ENCODE data around the gene CCDC136.

Gene CCDC136

DNA sequence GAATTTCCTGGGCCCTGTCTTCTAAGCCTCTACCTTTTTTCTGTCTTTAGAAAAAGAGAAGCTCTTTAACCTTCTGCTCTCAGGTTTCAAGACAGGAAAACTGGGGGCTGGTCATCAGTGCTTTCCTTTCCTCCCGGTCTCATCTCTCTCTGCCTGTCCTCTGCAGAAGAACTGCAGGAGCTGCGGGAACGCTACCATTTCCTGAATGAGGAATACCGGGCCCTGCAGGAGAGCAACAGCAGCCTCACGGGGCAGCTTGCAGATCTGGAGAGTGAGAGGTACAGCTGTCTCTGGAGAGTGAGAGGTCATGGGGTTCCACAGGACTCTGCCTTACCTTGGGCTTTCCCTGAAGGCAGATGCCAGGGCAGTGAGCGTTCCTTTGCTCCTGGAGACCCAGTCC, 12.7 kb downstream of the CCDC136 start:
- Histone ChIP-seq H3K4me1 (ENCODE audit: insufficient read depth, insufficient read length) (no peaks in the 10 kb centered on the region), H3K9ac (ENCODE audit: insufficient read length, low read depth) (no peak overlapping the region), H3K36me3 (ENCODE audit: insufficient read depth, insufficient read length, low read length) (peaks cover 44% of the 10 kb centered on the region), H3K9me3 (ENCODE audit: insufficient read depth, low read length) (no peaks in the 10 kb centered on the region), H3K27me3 (ENCODE audit: insufficient read depth, insufficient read length) (no peaks in the 10 kb centered on the region), H3K4me3 (ENCODE audit: insufficient read length, low read depth) (no peak overlapping the region)
- no peak for TF ChIP-seq SUZ12 (IDR thresholded peaks at IDR 0.05; ENCODE audit: extremely low read depth, insufficient read depth, insufficient read length)
- TF ChIP-seq ZNF274 (IDR thresholded peaks at IDR 0.05; ENCODE audit: low read depth, low read length) = no peak
- no peak for TF ChIP-seq YY1 (IDR thresholded peaks at IDR 0.05; ENCODE audit: insufficient read depth, insufficient read length)
- no peak for DNase-seq (ENCODE audit: low read depth, low spot score)

DNA sequence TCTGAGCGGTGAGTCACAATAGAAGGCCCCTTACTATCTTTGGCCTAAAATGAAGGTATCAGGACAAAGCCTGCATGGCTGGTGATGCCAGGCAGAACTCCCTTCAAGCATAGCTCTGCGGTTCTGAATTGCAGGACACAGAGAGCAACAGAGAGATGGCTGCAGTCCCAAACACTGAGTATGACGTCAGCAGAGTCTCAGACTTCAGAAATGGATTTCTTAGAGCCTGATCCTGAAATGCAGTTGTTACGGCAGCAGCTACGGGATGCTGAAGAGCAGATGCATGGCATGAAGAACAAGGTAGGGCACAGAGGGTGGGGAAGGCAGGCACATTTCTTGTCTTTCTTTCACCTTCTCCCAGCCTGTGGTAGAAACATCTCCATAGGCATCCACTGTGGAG, 13.5 kb downstream of the CCDC136 start:
- no peaks in the 10 kb centered on the region for H3K9me3 ChIP-seq (ENCODE audit: insufficient read depth, low read length)
- TF ChIP-seq ZNF274 (IDR thresholded peaks at IDR 0.05; ENCODE audit: low read depth, low read length) (no peak), YY1 (IDR thresholded peaks at IDR 0.05; ENCODE audit: insufficient read depth, insufficient read length) (no peak), SUZ12 (IDR thresholded peaks at IDR 0.05; ENCODE audit: extremely low read depth, insufficient read depth, insufficient read length) (no peak)
- H3K36me3 ChIP-seq (ENCODE audit: insufficient read depth, insufficient read length, low read length) = peaks cover 47% of the 10 kb centered on the region

DNA sequence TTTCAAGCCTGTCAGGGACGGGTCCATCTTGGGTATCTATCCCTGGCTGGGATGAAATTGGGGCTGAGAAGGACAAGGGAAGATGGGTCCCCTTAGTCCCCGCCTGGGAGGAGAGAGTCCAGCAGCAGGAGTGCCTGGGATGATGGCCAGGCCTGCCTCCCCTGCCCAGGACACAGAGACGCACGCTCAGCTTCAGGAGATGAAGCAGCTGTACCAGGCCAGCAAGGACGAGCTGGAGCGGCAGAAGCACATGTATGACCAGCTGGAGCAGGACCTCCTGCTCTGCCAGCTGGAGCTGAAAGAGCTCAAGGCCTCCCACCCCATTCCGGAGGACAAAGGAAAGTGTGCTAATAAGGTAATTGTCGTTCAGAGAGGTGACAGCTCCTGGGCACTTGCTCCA, 15.4 kb downstream of the CCDC136 start:
- Histone ChIP-seq H3K4me1 (ENCODE audit: insufficient read depth, insufficient read length) (no peaks in the 10 kb centered on the region), H3K9me3 (ENCODE audit: insufficient read depth, low read length) (no peaks in the 10 kb centered on the region), H3K36me3 (ENCODE audit: insufficient read depth, insufficient read length, low read length) (peaks cover 41% of the 10 kb centered on the region), H3K27me3 (ENCODE audit: insufficient read depth, insufficient read length) (no peaks in the 10 kb centered on the region), H3K9ac (ENCODE audit: insufficient read length, low read depth) (no peak overlapping the region), H3K4me3 (ENCODE audit: insufficient read length, low read depth) (no peak overlapping the region)
- no peak for DNase-seq (ENCODE audit: low read depth, low spot score)
- TF ChIP-seq YY1 (IDR thresholded peaks at IDR 0.05; ENCODE audit: insufficient read depth, insufficient read length) (no peak), ZNF274 (IDR thresholded peaks at IDR 0.05; ENCODE audit: low read depth, low read length) (no peak), SUZ12 (IDR thresholded peaks at IDR 0.05; ENCODE audit: extremely low read depth, insufficient read depth, insufficient read length) (no peak)

More for the DNA sequence above, 13.5 kb downstream of the CCDC136 start:
- DNase-seq (ENCODE audit: low read depth, low spot score) = no peak
- Histone ChIP-seq H3K4me1 (ENCODE audit: insufficient read depth, insufficient read length) (no peaks in the 10 kb centered on the region), H3K27me3 (ENCODE audit: insufficient read depth, insufficient read length) (no peaks in the 10 kb centered on the region), H3K9ac (ENCODE audit: insufficient read length, low read depth) (no peak overlapping the region), H3K4me3 (ENCODE audit: insufficient read length, low read depth) (no peak overlapping the region)

- H3K27me3 ChIP-seq (ENCODE audit: insufficient read depth, insufficient read length) = no peaks in the 10 kb centered on the region
- H3K4me3 ChIP-seq (ENCODE audit: insufficient read length, low read depth) = no peak overlapping the region
- TF ChIP-seq YY1 (IDR thresholded peaks at IDR 0.05; ENCODE audit: insufficient read depth, insufficient read length) (no peak), SUZ12 (IDR thresholded peaks at IDR 0.05; ENCODE audit: extremely low read depth, insufficient read depth, insufficient read length) (no peak), ZNF274 (IDR thresholded peaks at IDR 0.05; ENCODE audit: low read depth, low read length) (no peak)
- no peak for DNase-seq (ENCODE audit: low read depth, low spot score)
- H3K36me3 ChIP-seq (ENCODE audit: insufficient read depth, insufficient read length, low read length) = peaks cover 40% of the 10 kb centered on the region
- no peak overlapping the region for H3K9ac ChIP-seq (ENCODE audit: insufficient read length, low read depth)
- no peaks in the 10 kb centered on the region for H3K9me3 ChIP-seq (ENCODE audit: insufficient read depth, low read length)
- H3K4me1 ChIP-seq (ENCODE audit: insufficient read depth, insufficient read length) = no peaks in the 10 kb centered on the region
These were observed 17.6 kb downstream of the CCDC136 start for GRCh38 chr7:128809363-128809762.

- no peak overlapping the region for H3K4me3 ChIP-seq (ENCODE audit: insufficient read length, low read depth)
- no peaks in the 10 kb centered on the region for H3K27me3 ChIP-seq (ENCODE audit: insufficient read depth, insufficient read length)
- TF ChIP-seq ZNF274 (IDR thresholded peaks at IDR 0.05; ENCODE audit: low read depth, low read length) = no peak
- TF ChIP-seq YY1 (IDR thresholded peaks at IDR 0.05; ENCODE audit: insufficient read depth, insufficient read length) = no peak
- TF ChIP-seq SUZ12 (IDR thresholded peaks at IDR 0.05; ENCODE audit: extremely low read depth, insufficient read depth, insufficient read length) = no peak
- peaks cover 36% of the 10 kb centered on the region for H3K36me3 ChIP-seq (ENCODE audit: insufficient read depth, insufficient read length, low read length)
- no peak overlapping the region for H3K9ac ChIP-seq (ENCODE audit: insufficient read length, low read depth)
- no peaks in the 10 kb centered on the region for H3K9me3 ChIP-seq (ENCODE audit: insufficient read depth, low read length)
- peaks cover 2% of the 10 kb centered on the region for H3K4me1 ChIP-seq (ENCODE audit: insufficient read depth, insufficient read length)
- DNase-seq (ENCODE audit: low read depth, low spot score) = no peak
These were observed 18.7 kb downstream of the CCDC136 start for GRCh38 chr7:128810473-128810872.

DNA sequence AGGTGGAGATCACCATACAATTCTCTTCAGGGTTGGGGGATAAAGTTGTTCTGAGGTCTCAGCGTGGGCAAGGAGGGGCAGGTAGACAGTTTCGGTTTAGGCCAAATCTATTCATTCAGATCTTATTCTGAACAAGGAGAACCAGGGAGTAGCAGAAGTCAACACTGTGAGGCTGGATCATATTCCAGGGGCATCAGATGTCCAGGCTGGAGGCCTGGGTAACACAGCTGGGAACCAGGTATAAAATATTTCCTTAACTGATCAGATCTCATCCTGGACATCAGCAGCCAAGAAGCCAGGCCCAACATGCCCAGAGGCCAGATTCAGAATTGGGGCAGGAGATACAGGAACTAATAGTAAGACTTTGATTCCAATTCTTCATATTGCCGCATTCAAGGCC, 19.2 kb downstream of the CCDC136 start:
- TF ChIP-seq ZNF274 (IDR thresholded peaks at IDR 0.05; ENCODE audit: low read depth, low read length) (no peak), YY1 (IDR thresholded peaks at IDR 0.05; ENCODE audit: insufficient read depth, insufficient read length) (no peak), SUZ12 (IDR thresholded peaks at IDR 0.05; ENCODE audit: extremely low read depth, insufficient read depth, insufficient read length) (no peak)
- H3K9ac ChIP-seq (ENCODE audit: insufficient read length, low read depth) = no peak overlapping the region
- no peak for DNase-seq (ENCODE audit: low read depth, low spot score)
- H3K9me3 ChIP-seq (ENCODE audit: insufficient read depth, low read length) = no peaks in the 10 kb centered on the region
- peaks cover 31% of the 10 kb centered on the region for H3K36me3 ChIP-seq (ENCODE audit: insufficient read depth, insufficient read length, low read length)
- no peak overlapping the region for H3K4me3 ChIP-seq (ENCODE audit: insufficient read length, low read depth)
- H3K27me3 ChIP-seq (ENCODE audit: insufficient read depth, insufficient read length) = no peaks in the 10 kb centered on the region
- H3K4me1 ChIP-seq (ENCODE audit: insufficient read depth, insufficient read length) = peaks cover 2% of the 10 kb centered on the region

DNA sequence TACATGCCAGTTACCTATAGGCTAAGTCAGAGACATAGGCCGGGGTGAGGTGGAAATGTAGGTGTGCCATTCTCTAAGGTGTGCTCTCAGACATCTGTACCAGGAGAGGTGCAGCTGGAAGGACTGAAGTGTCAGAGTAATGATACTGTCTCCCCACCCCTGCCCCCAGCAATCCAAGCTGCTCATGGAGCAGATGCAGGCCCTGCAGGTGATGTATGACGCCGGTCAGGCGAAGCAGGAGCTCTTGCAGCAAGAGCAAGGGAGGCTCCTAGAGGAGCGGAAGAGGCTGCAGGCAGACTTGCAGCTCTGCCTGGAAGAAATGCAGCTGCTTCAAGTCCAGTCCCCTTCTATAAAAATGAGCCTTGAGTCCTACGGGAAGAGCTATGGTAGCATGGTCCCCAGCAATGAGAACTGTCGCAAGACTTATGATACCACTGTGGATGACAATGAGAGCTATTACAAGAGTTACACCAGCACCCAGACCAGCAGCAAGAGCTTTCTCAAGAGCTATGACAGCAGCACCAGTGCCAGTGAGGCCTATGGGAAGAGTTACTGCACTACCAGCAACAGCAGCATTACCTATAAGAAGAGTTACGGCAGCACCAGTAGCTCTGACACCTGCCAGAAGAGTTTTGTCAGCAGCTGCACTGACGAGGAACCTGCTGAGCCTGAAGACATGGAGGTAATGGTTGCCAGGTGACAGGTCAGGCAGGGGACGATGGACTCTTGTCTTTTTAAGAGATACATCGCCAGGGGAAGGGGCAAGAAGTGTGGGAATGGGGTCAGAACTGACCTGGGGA, 20.1 kb downstream of the CCDC136 start:
- Histone ChIP-seq H3K4me1 (ENCODE audit: insufficient read depth, insufficient read length) (peaks cover 2% of the 10 kb centered on the region), H3K36me3 (ENCODE audit: insufficient read depth, insufficient read length, low read length) (peaks cover 23% of the 10 kb centered on the region), H3K27me3 (ENCODE audit: insufficient read depth, insufficient read length) (no peaks in the 10 kb centered on the region), H3K9me3 (ENCODE audit: insufficient read depth, low read length) (no peaks in the 10 kb centered on the region), H3K9ac (ENCODE audit: insufficient read length, low read depth) (no peak overlapping the region), H3K4me3 (ENCODE audit: insufficient read length, low read depth) (no peak overlapping the region)
- TF ChIP-seq SUZ12 (IDR thresholded peaks at IDR 0.05; ENCODE audit: extremely low read depth, insufficient read depth, insufficient read length) (no peak), YY1 (IDR thresholded peaks at IDR 0.05; ENCODE audit: insufficient read depth, insufficient read length) (no peak), ZNF274 (IDR thresholded peaks at IDR 0.05; ENCODE audit: low read depth, low read length) (no peak)
- no peak for DNase-seq (ENCODE audit: low read depth, low spot score)
